ENCODE measurements around the gene SYCP3. TPM values are rescaled to one million over a fixed set of nuclear protein-coding genes. Genes with fewer than 3 reads are reported as not detected.

The SYCP3 gene
- total and polyA plus RNA-seq, 3 experiments from 2014 or later, result 0.14 to 0.27 (median 0.22) TPM

GRCh38 chr12:101729842-101730241 lies 9.4 kb downstream of the SYCP3 start:
- Mint-ChIP-seq H3K4me3 (no peak overlapping the region), H3K27ac (peak overlapping the region in 1 of 8 donors; percentile 4), H3K27me3 (no peaks in the 10 kb centered on the region), H3K4me1 (no peaks in the 10 kb centered on the region), H3K36me3 (peaks cover 0 to 44% (median 3%) of the 10 kb centered on the region in 3 donors), H3K9me3 (no peaks in the 10 kb centered on the region)
- H3K9me3 ChIP-seq (ENCODE audit: low read length), result no peaks in the 10 kb centered on the region
- no peaks in the 10 kb centered on the region for H3K36me3 ChIP-seq (ENCODE audit: insufficient read depth, low read length)
- H3K4me1 ChIP-seq (ENCODE audit: insufficient read depth, low read length), result no peaks in the 10 kb centered on the region
- H3K27me3 ChIP-seq (ENCODE audit: insufficient read depth, low read length, poor library complexity, severe bottlenecking), result no peaks in the 10 kb centered on the region
- H3K27ac ChIP-seq (ENCODE audit: low read depth, low read length), result no peak overlapping the region
- ChIA-PET POLR2A (no interaction called here), CTCF (interaction anchor here (0.6 kb wide), 1 partner anchor 171 kb away, joined by 3 read pairs; no protein-coding TSS in a partner anchor)
- DNase-seq, result no peak
- no peak overlapping the region for H3K4me3 ChIP-seq (ENCODE audit: low read length)

- no peaks in the 10 kb centered on the region for H3K36me3 ChIP-seq (ENCODE audit: insufficient read depth, low read length)
- Mint-ChIP-seq H3K4me1 (no peaks in the 10 kb centered on the region), H3K4me3 (no peak overlapping the region), H3K27me3 (no peaks in the 10 kb centered on the region), H3K36me3 (peaks cover 0 to 42% (median 6%) of the 10 kb centered on the region in 3 donors), H3K9me3 (no peaks in the 10 kb centered on the region), H3K27ac (no peak overlapping the region)
- ChIA-PET POLR2A (no interaction called here), CTCF (no interaction called here)
- H3K27ac ChIP-seq (ENCODE audit: low read depth, low read length), result no peak overlapping the region
- H3K27me3 ChIP-seq (ENCODE audit: insufficient read depth, low read length, poor library complexity, severe bottlenecking), result no peaks in the 10 kb centered on the region
- no peak overlapping the region for H3K4me3 ChIP-seq (ENCODE audit: low read length)
- no peak for DNase-seq
- no peaks in the 10 kb centered on the region for H3K4me1 ChIP-seq (ENCODE audit: insufficient read depth, low read length)
- H3K9me3 ChIP-seq (ENCODE audit: low read length), result no peaks in the 10 kb centered on the region
Measured at GRCh38 chr12:101727098-101727497, 12.2 kb downstream of the SYCP3 start.

- Mint-ChIP-seq H3K4me3 (no peak overlapping the region), H3K27ac (no peak overlapping the region), H3K9me3 (no peaks in the 10 kb centered on the region), H3K4me1 (no peaks in the 10 kb centered on the region), H3K36me3 (peaks cover 0 to 38% (median 9%) of the 10 kb centered on the region in 3 donors), H3K27me3 (no peaks in the 10 kb centered on the region)
- no peak overlapping the region for H3K27ac ChIP-seq (ENCODE audit: low read depth, low read length)
- DNase-seq, result no peak
- H3K9me3 ChIP-seq (ENCODE audit: low read length), result no peaks in the 10 kb centered on the region
- ChIA-PET POLR2A (interaction anchor here (0.6 kb wide), 1 partner anchor 34 kb away, joined by 3 read pairs; no protein-coding TSS in a partner anchor), CTCF (no interaction called here)
- no peaks in the 10 kb centered on the region for H3K36me3 ChIP-seq (ENCODE audit: insufficient read depth, low read length)
- no peaks in the 10 kb centered on the region for H3K27me3 ChIP-seq (ENCODE audit: insufficient read depth, low read length, poor library complexity, severe bottlenecking)
- H3K4me1 ChIP-seq (ENCODE audit: insufficient read depth, low read length), result no peaks in the 10 kb centered on the region
- H3K4me3 ChIP-seq (ENCODE audit: low read length), result no peak overlapping the region
Measured at GRCh38 chr12:101722392-101722791, 16.9 kb downstream of the SYCP3 start.

- POLR2A ChIA-PET, result no interaction called here
- Histone ChIP-seq H3K27ac (ENCODE audit: low read depth, low read length) (no peak overlapping the region), H3K27me3 (ENCODE audit: insufficient read depth, low read length, poor library complexity, severe bottlenecking) (no peaks in the 10 kb centered on the region), H3K9me3 (ENCODE audit: low read length) (no peaks in the 10 kb centered on the region), H3K4me3 (ENCODE audit: low read length) (no peak overlapping the region), H3K36me3 (ENCODE audit: insufficient read depth, low read length) (no peaks in the 10 kb centered on the region), H3K4me1 (ENCODE audit: insufficient read depth, low read length) (no peaks in the 10 kb centered on the region)
- Mint-ChIP-seq H3K27ac (no peak overlapping the region), H3K36me3 (peaks cover 0 to 28% (median 6%) of the 10 kb centered on the region in 3 donors), H3K27me3 (no peaks in the 10 kb centered on the region), H3K9me3 (no peaks in the 10 kb centered on the region), H3K4me1 (no peaks in the 10 kb centered on the region), H3K4me3 (no peak overlapping the region)
- DNase-seq, result no peak
- CTCF ChIA-PET, result no interaction called here
Measured at GRCh38 chr12:101720118-101720517, 19.1 kb downstream of the SYCP3 start.

- Mint-ChIP-seq H3K4me3 (no peak overlapping the region), H3K36me3 (peaks cover 0 to 24% (median 6%) of the 10 kb centered on the region in 3 donors), H3K9me3 (no peaks in the 10 kb centered on the region), H3K27ac (no peak overlapping the region), H3K27me3 (no peaks in the 10 kb centered on the region), H3K4me1 (no peaks in the 10 kb centered on the region)
- H3K27me3 ChIP-seq (ENCODE audit: insufficient read depth, low read length, poor library complexity, severe bottlenecking), result no peaks in the 10 kb centered on the region
- ChIA-PET CTCF (no interaction called here), POLR2A (no interaction called here)
- no peak overlapping the region for H3K27ac ChIP-seq (ENCODE audit: low read depth, low read length)
- no peaks in the 10 kb centered on the region for H3K4me1 ChIP-seq (ENCODE audit: insufficient read depth, low read length)
- H3K4me3 ChIP-seq (ENCODE audit: low read length), result no peak overlapping the region
- no peaks in the 10 kb centered on the region for H3K9me3 ChIP-seq (ENCODE audit: low read length)
- DNase-seq, result no peak
- H3K36me3 ChIP-seq (ENCODE audit: insufficient read depth, low read length), result no peaks in the 10 kb centered on the region
Measured at GRCh38 chr12:101719566-101719965, 19.7 kb downstream of the SYCP3 start.

GRCh38 chr12:101714877-101715444 lies 24.3 kb downstream of the SYCP3 start:
- ChIA-PET CTCF (no interaction called here), POLR2A (no interaction called here)
- peaks cover 0 to 10% (median 0%) of the 10 kb centered on the region in 3 donors for H3K36me3 Mint-ChIP-seq
- H3K27ac ChIP-seq (ENCODE audit: low read depth, low read length), result no peak overlapping the region
- H3K9me3 ChIP-seq (ENCODE audit: low read length), result no peaks in the 10 kb centered on the region
- no peak overlapping the region for H3K27ac Mint-ChIP-seq
- H3K36me3 ChIP-seq (ENCODE audit: insufficient read depth, low read length), result no peaks in the 10 kb centered on the region
- H3K4me1 ChIP-seq (ENCODE audit: insufficient read depth, low read length), result no peaks in the 10 kb centered on the region
- no peak for DNase-seq
- H3K4me3 Mint-ChIP-seq, result no peak overlapping the region
- H3K27me3 ChIP-seq (ENCODE audit: insufficient read depth, low read length, poor library complexity, severe bottlenecking), result no peaks in the 10 kb centered on the region
- H3K4me1 Mint-ChIP-seq, result peaks cover 0 to 13% (median under 1%) of the 10 kb centered on the region in 3 donors
- no peaks in the 10 kb centered on the region for H3K27me3 Mint-ChIP-seq
- H3K9me3 Mint-ChIP-seq, result no peaks in the 10 kb centered on the region
- no peak overlapping the region for H3K4me3 ChIP-seq (ENCODE audit: low read length)

GRCh38 chr12:101713930-101714329 lies 25.3 kb downstream of the SYCP3 start:
- no peaks in the 10 kb centered on the region for H3K27me3 Mint-ChIP-seq
- H3K27ac ChIP-seq (ENCODE audit: low read depth, low read length), result no peak overlapping the region
- H3K4me3 ChIP-seq (ENCODE audit: low read length), result no peak overlapping the region
- H3K27me3 ChIP-seq (ENCODE audit: insufficient read depth, low read length, poor library complexity, severe bottlenecking), result no peaks in the 10 kb centered on the region
- ChIA-PET CTCF (no interaction called here), POLR2A (no interaction called here)
- no peak overlapping the region for H3K4me3 Mint-ChIP-seq
- H3K36me3 ChIP-seq (ENCODE audit: insufficient read depth, low read length), result no peaks in the 10 kb centered on the region
- no peak for DNase-seq
- H3K27ac Mint-ChIP-seq, result no peak overlapping the region
- peaks cover 0 to 10% (median 0%) of the 10 kb centered on the region in 3 donors for H3K36me3 Mint-ChIP-seq
- peaks cover 4% of the 10 kb centered on the region for H3K4me1 ChIP-seq (ENCODE audit: insufficient read depth, low read length)
- peaks cover 7 to 21% (median 8%) of the 10 kb centered on the region in 3 donors for H3K4me1 Mint-ChIP-seq
- no peaks in the 10 kb centered on the region for H3K9me3 ChIP-seq (ENCODE audit: low read length)
- no peaks in the 10 kb centered on the region for H3K9me3 Mint-ChIP-seq

- no peaks in the 10 kb centered on the region for H3K9me3 Mint-ChIP-seq
- POLR2A ChIA-PET, result no interaction called here
Measured at GRCh38 chr12:101713059-101713682, 26.1 kb downstream of the SYCP3 start.

More at GRCh38 chr12:101713059-101713682, 26.1 kb downstream of the SYCP3 start:
- H3K4me1 Mint-ChIP-seq, result peaks cover 7 to 23% (median 8%) of the 10 kb centered on the region in 3 donors
- Histone ChIP-seq H3K4me1 (ENCODE audit: insufficient read depth, low read length) (peaks cover 4% of the 10 kb centered on the region), H3K4me3 (ENCODE audit: low read length) (no peak overlapping the region), H3K27me3 (ENCODE audit: insufficient read depth, low read length, poor library complexity, severe bottlenecking) (no peaks in the 10 kb centered on the region), H3K36me3 (ENCODE audit: insufficient read depth, low read length) (no peaks in the 10 kb centered on the region), H3K27ac (ENCODE audit: low read depth, low read length) (no peak overlapping the region), H3K9me3 (ENCODE audit: low read length) (no peaks in the 10 kb centered on the region)
- CTCF ChIA-PET, result no interaction called here
- H3K4me3 Mint-ChIP-seq, result no peak overlapping the region
- H3K27me3 Mint-ChIP-seq, result no peaks in the 10 kb centered on the region
- no peak overlapping the region for H3K27ac Mint-ChIP-seq
- peaks cover 0 to 8% (median 0%) of the 10 kb centered on the region in 3 donors for H3K36me3 Mint-ChIP-seq
- no peak for DNase-seq
